Fibroblast of skin of right biceps (primary cell): ENCODE results near the gene AQP6.
"Not testable (repeated sequence)": the region's sequence is repeated elsewhere in the genome, so short reads cannot be mapped to it uniquely, and the experiment has no call there.

ENCODE experiments used
- DNase-seq: peaks from one replicate; pipeline ENCODE4 v3.0.0-alpha.2; 2013

The AQP6 gene

GRCh38 chr12:49971141-49971540 is 1.6 kb upstream of the AQP6 start:
- no peak for DNase-seq

GRCh38 chr12:49972129-49972528 is 618 bp upstream of the AQP6 start:
- no peak for DNase-seq

- no peak for DNase-seq
These were observed 649 bp downstream of the AQP6 start for GRCh38 chr12:49973361-49973830.

GRCh38 chr12:49974231-49974675 is 1.5 kb downstream of the AQP6 start:
- peak; percentile 36 for DNase-seq

- DNase-seq: no peak
These were observed 2.0 kb downstream of the AQP6 start for GRCh38 chr12:49974677-49975317.

GRCh38 chr12:49975318-49975761 is 2.6 kb downstream of the AQP6 start:
- no peak for DNase-seq

GRCh38 chr12:49976557-49976956 is 3.8 kb downstream of the AQP6 start:
- DNase-seq: no peak

- no peak for DNase-seq
These were observed 5.4 kb downstream of the AQP6 start for GRCh38 chr12:49978125-49978524.

- DNase-seq: no peak
These were observed 6.4 kb downstream of the AQP6 start for GRCh38 chr12:49979016-49979586.

- DNase-seq: no peak
These were observed 7.0 kb downstream of the AQP6 start for GRCh38 chr12:49979791-49980190.

GRCh38 chr12:49980501-49981349 is 8.0 kb downstream of the AQP6 start:
- no peak for DNase-seq

GRCh38 chr12:49982246-49983087 is 9.7 kb downstream of the AQP6 start:
- DNase-seq: no peak

GRCh38 chr12:49983892-49984291 is 11.1 kb downstream of the AQP6 start:
- peak; percentile 89 for DNase-seq

- DNase-seq: no peak
These were observed 12.0 kb downstream of the AQP6 start for GRCh38 chr12:49984476-49985359.

GRCh38 chr12:49985981-49986380 is 13.2 kb downstream of the AQP6 start:
- no peak for DNase-seq

GRCh38 chr12:49986476-49986875 is 13.7 kb downstream of the AQP6 start:
- not testable (repeated sequence) for DNase-seq

- no peak for DNase-seq
These were observed 15.0 kb downstream of the AQP6 start for GRCh38 chr12:49987625-49988303.

GRCh38 chr12:49989400-49989799 is 16.7 kb downstream of the AQP6 start:
- not testable (repeated sequence) for DNase-seq

GRCh38 chr12:49990273-49990672 is 17.5 kb downstream of the AQP6 start:
- no peak for DNase-seq

GRCh38 chr12:49998453-49998852 is 25.7 kb downstream of the AQP6 start:
- DNase-seq: no peak

- DNase-seq: peak; percentile 33
These were observed 30.8 kb downstream of the AQP6 start for GRCh38 chr12:50003595-50003994.
